ENCODE measurements around the gene GHR. TPM values are rescaled to one million over a fixed set of nuclear protein-coding genes. Genes with fewer than 3 reads are reported as not detected.

GHR gene
- total and polyA plus RNA-seq, 8 donors = 0.87 to 34.8 (median 7.8) TPM

DNA sequence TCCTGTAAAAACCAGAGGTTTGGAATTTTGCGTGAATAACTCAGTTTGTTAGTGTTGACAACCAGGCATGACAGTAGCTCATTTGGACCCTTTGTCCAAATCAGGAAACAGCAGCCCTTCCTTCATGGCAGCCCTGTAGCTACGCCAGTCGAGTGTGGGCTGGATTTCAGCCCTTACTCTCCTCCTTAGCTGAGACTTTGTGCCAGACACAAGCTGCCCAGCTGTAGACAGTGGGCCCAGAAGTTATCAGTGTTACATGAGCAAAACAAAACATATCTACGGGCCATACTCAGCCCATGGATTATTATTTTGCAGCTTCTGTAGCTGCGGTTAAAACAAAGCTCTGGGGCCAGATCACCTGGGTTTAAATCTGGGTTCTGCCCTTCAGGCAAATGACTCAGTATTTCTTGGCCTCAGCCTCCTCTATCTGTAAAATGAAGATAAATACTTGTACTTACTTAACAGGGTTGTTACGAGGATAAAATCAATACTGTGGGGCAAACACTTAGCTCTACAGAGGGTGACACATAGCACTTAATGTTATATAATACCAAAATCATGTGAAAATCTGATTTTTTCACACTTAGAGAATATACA, 76.9 kb downstream of the GHR start:
- peaks cover 0 to 37% (median 3%) of the 10 kb centered on the region in 4 donors for H3K4me1 ChIP-seq
- WGBS, 5 donors = 42 to 59% (median 52%) methylated on average over 6 of the region's 6 CpGs

DNA sequence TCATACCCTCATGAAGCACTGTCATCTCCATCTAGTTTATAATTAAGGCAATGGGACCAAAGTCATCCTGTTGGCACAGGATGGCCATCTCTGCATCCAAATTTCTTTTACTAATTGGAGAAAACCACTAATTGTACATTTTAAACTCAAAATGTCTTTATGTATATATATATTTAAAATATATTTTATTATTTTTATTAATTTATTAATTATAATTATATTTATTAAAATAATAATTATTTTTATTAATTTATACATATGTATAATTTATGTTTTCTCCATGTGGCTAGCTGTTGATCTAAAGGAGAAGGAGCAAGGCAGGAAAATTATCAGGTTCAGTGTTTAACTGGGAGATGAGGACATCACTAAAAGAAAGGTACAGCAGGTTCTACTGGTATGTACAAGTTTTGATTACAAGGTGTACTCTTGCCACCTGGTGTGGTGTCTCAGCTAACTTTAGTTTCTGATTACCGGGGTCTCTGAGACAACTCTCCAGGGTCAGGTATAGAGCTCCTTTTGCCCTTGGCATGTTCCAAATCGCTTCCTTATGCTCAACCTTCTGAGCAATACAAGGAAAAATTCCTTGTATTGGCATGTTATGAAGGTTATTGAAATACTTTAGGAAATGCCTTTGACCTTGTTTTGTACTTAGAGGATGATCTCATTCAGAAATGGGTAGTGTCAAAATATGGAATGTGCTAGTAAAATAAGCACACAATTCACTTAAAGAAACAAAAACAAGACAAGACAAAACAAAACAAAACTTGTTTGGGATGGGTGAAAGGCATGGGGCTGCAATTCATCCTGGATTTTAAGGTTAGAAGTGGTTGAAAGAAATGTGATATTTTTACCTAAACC, 79.6 kb downstream of the GHR start:
- no peaks in the 10 kb centered on the region for H3K9me3 ChIP-seq
- no peak for DNase-seq
- H3K4me1 ChIP-seq = peaks cover 0 to 33% (median 6%) of the 10 kb centered on the region in 4 donors
- no peaks in the 10 kb centered on the region for H3K36me3 ChIP-seq
- H3K27me3 ChIP-seq = no peaks in the 10 kb centered on the region
- H3K4me3 ChIP-seq = no peak overlapping the region
- TF ChIP-seq EP300 (IDR thresholded peaks at IDR 0.05) (no peak), POLR2AphosphoS5 (IDR thresholded peaks at IDR 0.05) (no peak)
- TF ChIP-seq, protein P1, sequence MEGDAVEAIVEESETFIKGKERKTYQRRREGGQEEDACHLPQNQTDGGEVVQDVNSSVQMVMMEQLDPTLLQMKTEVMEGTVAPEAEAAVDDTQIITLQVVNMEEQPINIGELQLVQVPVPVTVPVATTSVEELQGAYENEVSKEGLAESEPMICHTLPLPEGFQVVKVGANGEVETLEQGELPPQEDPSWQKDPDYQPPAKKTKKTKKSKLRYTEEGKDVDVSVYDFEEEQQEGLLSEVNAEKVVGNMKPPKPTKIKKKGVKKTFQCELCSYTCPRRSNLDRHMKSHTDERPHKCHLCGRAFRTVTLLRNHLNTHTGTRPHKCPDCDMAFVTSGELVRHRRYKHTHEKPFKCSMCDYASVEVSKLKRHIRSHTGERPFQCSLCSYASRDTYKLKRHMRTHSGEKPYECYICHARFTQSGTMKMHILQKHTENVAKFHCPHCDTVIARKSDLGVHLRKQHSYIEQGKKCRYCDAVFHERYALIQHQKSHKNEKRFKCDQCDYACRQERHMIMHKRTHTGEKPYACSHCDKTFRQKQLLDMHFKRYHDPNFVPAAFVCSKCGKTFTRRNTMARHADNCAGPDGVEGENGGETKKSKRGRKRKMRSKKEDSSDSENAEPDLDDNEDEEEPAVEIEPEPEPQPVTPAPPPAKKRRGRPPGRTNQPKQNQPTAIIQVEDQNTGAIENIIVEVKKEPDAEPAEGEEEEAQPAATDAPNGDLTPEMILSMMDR (IDR thresholded peaks at IDR 0.05) = no peak
- H3K27ac ChIP-seq = peak overlapping the region in 2 of 5 donors; percentile 15 to 18
- intact Hi-C loops (cut with DNase I; ENCODE audit: low total_unique reads) = no loop called here
- 47 to 69% (median 54%) methylated on average over 2 of the region's 2 CpGs for WGBS, 5 donors

More for the DNA sequence above, 76.9 kb downstream of the GHR start:
- Histone ChIP-seq H3K4me3 (no peak overlapping the region), H3K9me3 (no peaks in the 10 kb centered on the region), H3K27me3 (no peaks in the 10 kb centered on the region), H3K27ac (peak overlapping the region in 3 of 5 donors; percentile 29 to 36 (median 32)), H3K36me3 (no peaks in the 10 kb centered on the region)
- TF ChIP-seq POLR2A (IDR thresholded peaks at IDR 0.05) (no peak), EP300 (IDR thresholded peaks at IDR 0.05) (no peak), POLR2AphosphoS5 (IDR thresholded peaks at IDR 0.05) (no peak)
- TF ChIP-seq, protein P1 (IDR thresholded peaks at IDR 0.05) = no peak
- intact Hi-C loops (cut with DNase I; ENCODE audit: low total_unique reads) = no loop called here
- no peak for DNase-seq

DNA sequence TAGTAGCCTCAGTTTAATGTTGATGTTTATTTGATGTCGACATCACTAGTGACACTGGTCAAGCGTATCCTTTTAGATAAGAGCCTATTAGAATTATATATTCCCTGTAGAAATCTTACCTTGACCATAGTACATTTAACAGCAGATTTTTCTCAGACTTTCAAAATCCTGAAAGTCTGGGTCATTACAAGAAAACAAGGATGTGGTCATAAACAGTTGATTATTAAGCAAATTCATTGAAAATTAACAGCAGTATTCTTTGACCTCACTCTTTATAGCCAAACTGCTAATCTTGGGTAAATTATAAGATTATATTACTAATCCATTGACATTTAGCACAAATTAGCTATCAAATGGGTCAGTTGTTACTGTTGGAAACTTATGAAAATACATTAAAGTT, 83.4 kb downstream of the GHR start:
- DNase-seq = no peak
- intact Hi-C loops (cut with DNase I; ENCODE audit: low total_unique reads) = no loop called here
- H3K4me1 ChIP-seq = peaks cover 0 to 15% (median 7%) of the 10 kb centered on the region in 4 donors
- H3K27me3 ChIP-seq = no peaks in the 10 kb centered on the region
- H3K27ac ChIP-seq = no peak overlapping the region
- H3K36me3 ChIP-seq = no peaks in the 10 kb centered on the region
- no peak overlapping the region for H3K4me3 ChIP-seq
- H3K9me3 ChIP-seq = no peaks in the 10 kb centered on the region
- 92 to 97% (median 95%) methylated on average over 2 of the region's 2 CpGs for WGBS, 5 donors
- TF ChIP-seq, protein P1 (IDR thresholded peaks at IDR 0.05) = no peak
- TF ChIP-seq POLR2A (IDR thresholded peaks at IDR 0.05) (no peak), EP300 (IDR thresholded peaks at IDR 0.05) (no peak), POLR2AphosphoS5 (IDR thresholded peaks at IDR 0.05) (no peak)

DNA sequence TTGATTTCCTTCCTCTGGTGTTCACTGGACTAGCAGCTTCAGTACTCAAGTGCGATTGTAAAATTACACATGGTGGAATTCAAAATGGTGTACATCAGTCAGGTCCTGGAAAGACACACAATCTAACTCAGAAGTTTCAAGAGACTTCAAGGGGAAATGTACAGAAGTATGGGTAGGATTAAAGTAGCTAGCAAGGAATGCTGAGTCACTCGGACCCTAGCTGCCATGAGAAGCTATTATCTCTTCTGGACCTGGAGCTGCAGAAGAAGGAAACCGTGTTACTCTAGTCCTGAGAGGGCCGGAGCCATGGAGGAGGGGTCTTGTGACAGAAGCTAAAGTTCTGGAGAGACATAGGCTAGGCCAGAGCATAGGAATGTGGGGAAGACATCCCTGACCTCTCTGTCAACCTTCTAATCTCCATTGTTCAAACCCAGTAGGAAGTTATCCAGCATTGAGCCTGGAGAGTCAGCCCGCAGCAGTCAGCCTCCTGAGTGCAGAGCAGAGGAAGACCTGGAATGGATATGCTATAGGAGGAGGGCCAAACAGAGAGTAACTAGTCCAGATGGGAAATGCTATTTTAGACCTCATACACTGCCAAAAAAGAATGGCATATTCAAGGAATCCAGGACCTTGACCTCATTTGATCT, 84.3 kb downstream of the GHR start:
- Histone ChIP-seq H3K4me3 (no peak overlapping the region), H3K4me1 (peaks cover 0 to 15% (median 7%) of the 10 kb centered on the region in 4 donors), H3K27ac (no peak overlapping the region), H3K9me3 (no peaks in the 10 kb centered on the region), H3K27me3 (no peaks in the 10 kb centered on the region), H3K36me3 (no peaks in the 10 kb centered on the region)
- DNase-seq = peak in 1 of 2 donors; percentile 35
- 61 to 73% (median 63%) methylated on average over 5 of the region's 5 CpGs for WGBS, 5 donors
- TF ChIP-seq, protein P1 (IDR thresholded peaks at IDR 0.05) = no peak
- TF ChIP-seq EP300 (IDR thresholded peaks at IDR 0.05) (no peak), POLR2A (IDR thresholded peaks at IDR 0.05) (no peak), POLR2AphosphoS5 (IDR thresholded peaks at IDR 0.05) (no peak)
- intact Hi-C loops (cut with DNase I; ENCODE audit: low total_unique reads) = no loop called here

Measured in stomach (tissue), 9 donors.